Endothelial cell of umbilical vein (primary cell): ENCODE measurements around the gene ZPBP2.

Experiments used
- POLR2AphosphoS5 ChIP-seq: IDR thresholded peaks from 2 replicates; pipeline ENCODE4 v1.6.1; 2012; ENCODE audit warnings: low read depth, mild to moderate bottlenecking, control low read depth, low read length, moderate library complexity; ENCODE audit not compliant: insufficient read depth
- TF ChIP-seq, protein P1 (sequence below), 2 donors: IDR thresholded peaks; 1 replicate in 1 of 2; 2 replicates in 1 of 2; pipeline ENCODE4 v1.5.1; 2011; ENCODE audit warnings: low read length in 2 of 2, mild to moderate bottlenecking in 2 of 2, moderate library complexity in 2 of 2, control low read depth in 1 of 2, inconsistent platforms in 1 of 2, low read depth in 1 of 2; ENCODE audit not compliant: insufficient read depth in 1 of 2; ENCODE audit errors: extremely low read depth in 1 of 2

DNA sequence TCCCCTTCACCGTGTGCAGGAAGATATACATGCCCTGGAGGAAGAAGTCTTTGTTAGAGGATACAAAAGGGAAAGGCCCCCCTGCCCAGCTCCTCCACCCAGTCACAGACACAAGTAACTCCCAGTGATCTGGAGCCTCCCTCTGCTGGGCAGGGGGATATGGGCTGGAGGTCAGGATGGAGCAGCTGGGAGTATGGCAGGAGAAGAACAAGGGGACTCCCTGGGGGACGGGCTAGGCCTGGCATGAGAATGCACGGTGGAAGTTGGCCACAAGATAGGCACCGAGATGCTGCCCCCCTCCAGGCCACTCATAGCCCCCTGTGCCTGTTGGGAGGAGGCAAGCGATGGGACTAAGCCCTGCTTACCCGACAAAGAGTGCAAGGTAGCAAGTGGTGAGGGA lies 55.2 kb downstream of the ZPBP2 start:
- TF ChIP-seq POLR2AphosphoS5 = no peak
- TF ChIP-seq, protein P1, sequence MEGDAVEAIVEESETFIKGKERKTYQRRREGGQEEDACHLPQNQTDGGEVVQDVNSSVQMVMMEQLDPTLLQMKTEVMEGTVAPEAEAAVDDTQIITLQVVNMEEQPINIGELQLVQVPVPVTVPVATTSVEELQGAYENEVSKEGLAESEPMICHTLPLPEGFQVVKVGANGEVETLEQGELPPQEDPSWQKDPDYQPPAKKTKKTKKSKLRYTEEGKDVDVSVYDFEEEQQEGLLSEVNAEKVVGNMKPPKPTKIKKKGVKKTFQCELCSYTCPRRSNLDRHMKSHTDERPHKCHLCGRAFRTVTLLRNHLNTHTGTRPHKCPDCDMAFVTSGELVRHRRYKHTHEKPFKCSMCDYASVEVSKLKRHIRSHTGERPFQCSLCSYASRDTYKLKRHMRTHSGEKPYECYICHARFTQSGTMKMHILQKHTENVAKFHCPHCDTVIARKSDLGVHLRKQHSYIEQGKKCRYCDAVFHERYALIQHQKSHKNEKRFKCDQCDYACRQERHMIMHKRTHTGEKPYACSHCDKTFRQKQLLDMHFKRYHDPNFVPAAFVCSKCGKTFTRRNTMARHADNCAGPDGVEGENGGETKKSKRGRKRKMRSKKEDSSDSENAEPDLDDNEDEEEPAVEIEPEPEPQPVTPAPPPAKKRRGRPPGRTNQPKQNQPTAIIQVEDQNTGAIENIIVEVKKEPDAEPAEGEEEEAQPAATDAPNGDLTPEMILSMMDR (IDR thresholded peaks at IDR 0.05; ENCODE audit: extremely low read depth in 1 of 2, insufficient read depth in 1 of 2, low read depth in 1 of 2, low read length in 2 of 2) = no peak
